ENCODE measurements around the gene GNG11.
"Not testable (repeated sequence)": the region's sequence is repeated elsewhere in the genome, so short reads cannot be mapped to it uniquely, and the experiment has no call there.

Gene GNG11

GRCh38 chr7:93913197-93913596 is 8.3 kb upstream of the GNG11 start:
- DNase-seq = no peak

DNA sequence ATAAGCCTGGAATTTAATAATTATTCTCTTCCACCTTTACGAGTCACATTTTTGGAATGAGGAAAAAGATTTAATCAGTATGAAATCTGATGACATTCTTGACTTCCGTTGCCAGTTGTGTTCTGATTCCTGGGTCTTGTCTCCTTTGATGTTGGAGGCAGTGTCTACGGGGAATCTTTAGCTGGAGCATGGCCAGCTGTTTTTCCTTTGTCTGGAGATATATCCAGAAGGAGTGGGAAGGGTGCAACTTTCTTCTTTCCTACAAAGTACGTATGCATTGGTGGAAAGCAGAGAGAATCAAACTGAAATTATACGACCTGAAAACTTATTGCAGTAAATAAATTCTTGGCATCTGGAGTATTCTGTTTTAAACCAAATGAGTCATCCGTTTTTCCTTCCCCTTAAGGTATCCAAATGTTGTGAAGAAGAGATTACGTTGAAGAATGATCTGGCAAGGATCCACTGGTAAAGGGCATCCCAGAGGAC is 6.9 kb upstream of the GNG11 start:
- DNase-seq = peak; percentile 73

- not testable (repeated sequence) for DNase-seq
Observed at GRCh38 chr7:93915206-93915842, 6.2 kb upstream of the GNG11 start.

DNA sequence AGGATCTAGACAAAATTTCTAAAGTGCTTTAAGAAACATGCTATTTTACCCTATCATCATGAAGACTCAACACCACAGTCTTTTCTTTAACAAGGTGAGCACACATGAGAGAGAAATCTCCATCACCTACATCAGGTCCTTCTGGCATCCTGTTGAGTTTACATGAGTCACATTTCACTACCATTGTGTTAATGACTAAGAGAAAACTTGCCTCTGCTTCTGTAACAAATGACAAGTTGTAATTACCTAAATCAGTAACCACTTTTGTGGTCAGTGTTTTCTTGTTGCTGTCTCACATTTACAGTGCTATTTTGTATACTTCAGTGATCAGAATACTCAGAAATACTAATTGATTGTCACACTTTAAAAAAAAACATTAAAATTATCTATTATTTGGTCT is 5.6 kb upstream of the GNG11 start:
- not testable (repeated sequence) for DNase-seq

DNA sequence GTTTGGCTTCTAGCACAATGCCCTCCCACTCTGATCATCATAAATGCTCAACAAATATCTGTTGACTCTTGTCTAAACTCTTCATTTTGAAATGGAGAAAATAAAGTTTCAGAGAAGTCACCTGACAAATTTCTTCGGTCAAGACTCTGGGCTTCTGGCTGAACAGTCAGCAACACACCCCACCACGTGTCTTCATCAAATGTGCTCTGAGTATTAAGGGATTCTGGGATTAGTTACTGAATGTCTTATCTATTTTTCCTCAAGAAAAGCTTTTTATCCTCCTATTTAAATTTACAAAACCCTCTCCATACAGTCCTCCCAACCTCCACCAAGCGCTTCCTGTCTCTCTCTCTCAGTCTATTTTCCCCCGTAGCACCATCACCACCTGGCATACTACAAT is 5.2 kb upstream of the GNG11 start:
- DNase-seq = not testable (repeated sequence)

GRCh38 chr7:93920496-93921182 is 896 bp upstream of the GNG11 start:
- DNase-seq = peak; percentile 32

DNA sequence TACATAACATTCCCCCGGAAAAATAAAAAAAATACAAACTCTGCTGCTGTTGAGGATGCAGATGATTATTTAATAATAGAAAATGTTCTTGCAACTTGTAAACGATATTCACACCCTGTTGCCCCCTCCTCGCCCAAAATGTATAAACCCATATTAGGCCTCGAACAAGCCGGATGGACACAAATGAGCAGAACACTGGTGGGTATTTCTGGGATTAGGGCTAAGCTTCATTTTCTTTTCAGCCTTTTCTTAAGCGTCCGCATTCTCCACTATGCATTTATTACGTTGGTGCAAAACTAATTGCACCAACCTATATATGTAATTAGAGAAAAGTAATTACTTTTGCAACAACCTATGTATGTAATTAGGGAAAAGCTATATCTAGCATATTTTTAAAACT is 349 bp upstream of the GNG11 start:
- no peak for DNase-seq

- no peak for DNase-seq
Observed at GRCh38 chr7:93923296-93923695, 1.8 kb downstream of the GNG11 start.

DNA sequence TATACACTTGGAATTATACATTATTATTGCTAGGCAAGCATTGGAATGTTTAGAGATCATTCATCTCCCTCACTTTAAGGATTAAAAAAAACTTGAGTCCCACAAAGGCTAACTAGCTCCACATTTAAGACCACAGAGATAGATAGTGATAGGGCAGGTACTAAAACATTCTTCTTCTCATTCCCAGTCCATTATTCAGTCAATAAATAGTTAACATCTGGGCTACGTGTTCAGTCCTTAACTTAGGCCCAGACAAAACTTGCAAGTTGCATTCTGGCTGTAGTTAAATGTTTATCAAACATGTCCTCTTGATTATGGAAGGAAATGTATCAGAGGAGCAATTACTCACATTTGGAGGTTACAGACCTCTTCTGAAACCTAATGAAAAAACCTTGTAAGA is 2.4 kb downstream of the GNG11 start:
- peak; percentile 20 for DNase-seq

DNA sequence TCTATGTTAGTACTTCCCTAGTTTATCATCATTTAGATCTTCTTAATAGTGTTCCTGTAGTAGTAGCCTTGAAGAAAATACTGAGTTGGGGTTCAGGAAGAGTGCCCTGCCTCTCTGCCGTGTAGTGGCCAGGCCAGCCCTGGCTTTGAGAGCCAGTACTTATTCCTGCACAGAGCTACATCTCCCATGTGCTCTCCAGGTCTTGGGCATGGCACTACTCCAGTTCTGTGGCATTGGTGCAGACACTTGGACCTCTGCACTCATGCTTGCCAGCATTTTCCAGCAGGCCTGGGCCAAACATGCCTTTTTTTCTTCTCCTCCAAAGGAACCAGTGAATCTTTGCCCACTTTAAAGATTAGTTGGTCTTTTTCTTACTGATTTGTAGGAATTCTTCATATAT is 5.3 kb downstream of the GNG11 start:
- no peak for DNase-seq

- no peak for DNase-seq
Observed at GRCh38 chr7:93927585-93927984, 6.0 kb downstream of the GNG11 start.

DNA sequence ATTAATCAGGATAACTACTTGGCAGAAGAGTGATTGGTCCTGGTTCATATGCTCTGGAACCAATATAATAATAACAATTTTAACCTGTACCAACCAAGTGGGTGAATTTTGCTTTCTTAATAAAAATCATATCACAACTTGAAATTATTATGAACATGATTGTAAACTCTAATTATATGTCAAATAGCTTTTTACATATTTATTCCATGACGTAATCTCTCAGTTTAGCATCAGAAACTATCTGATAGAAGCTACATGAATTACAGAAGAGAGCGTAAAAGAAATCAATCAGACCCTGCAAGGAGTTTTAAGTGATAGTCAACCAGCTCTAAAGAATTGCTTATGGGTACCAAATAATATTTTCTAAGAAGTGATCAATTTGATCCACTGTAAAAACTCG is 10.1 kb downstream of the GNG11 start:
- no peak for DNase-seq

DNA sequence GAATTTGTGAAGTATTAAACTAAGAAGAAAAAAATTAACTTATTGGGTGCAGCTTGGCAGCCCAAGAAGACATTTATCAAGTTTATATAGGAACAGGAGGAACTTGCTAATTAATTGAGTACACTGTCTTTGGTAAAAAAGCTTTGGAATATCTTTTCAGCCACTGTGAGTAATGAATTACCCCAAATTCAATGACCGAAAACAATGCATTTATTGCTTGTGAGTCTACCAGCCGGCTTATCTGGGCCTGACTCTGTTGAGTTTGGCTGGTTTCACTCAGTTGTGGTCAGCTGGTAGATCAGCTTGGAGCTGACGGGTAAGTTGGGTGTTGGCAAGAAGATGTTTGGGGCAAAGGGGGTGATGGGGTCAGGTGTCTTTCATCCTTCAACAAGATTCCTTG is 11.6 kb downstream of the GNG11 start:
- DNase-seq = no peak

GRCh38 chr7:93935102-93935501 is 13.6 kb downstream of the GNG11 start:
- DNase-seq = no peak

- DNase-seq = no peak
Observed at GRCh38 chr7:93937818-93938217, 16.3 kb downstream of the GNG11 start.

DNA sequence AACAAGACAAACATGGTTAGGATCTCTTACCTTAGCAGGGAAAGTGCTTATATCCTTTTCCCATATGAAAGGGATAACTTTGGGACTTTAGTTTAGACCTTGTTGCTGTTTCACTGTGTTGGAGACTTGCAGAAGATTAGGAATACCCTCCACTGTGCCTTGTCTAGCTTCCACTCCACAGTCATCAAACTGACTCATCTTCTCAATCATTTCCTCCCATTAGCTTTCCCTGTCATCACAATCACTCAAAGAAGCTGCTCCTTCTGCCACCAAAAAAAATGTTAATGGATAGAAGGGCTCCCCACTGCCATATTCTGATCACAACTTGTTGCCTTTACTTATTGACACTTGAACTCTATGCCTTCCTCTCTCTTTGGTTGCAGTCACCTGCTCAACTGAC is 16.8 kb downstream of the GNG11 start:
- DNase-seq = no peak

DNA sequence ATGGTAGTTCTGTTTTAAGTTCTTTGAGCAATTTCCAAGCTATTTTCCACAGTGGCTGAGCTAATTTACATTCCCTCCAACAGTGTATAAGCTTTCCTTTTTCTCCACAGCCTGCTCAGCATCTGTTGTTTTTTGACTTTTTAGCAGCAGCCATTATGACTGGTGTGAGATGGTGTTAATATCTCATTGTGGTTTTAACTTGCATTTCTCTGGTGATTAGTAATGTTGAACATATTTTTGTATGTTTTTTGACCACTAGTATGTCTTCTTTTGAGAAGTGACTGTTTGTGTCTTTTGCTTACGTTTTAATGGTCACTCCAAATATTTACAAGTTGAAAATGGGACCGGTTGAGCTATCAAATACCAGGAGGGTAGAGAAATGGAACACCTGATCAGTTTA is 20.4 kb downstream of the GNG11 start:
- DNase-seq = peak; percentile 72

GRCh38 chr7:93943816-93944540 is 22.4 kb downstream of the GNG11 start:
- DNase-seq = no peak

GRCh38 chr7:93944673-93945072 is 23.1 kb downstream of the GNG11 start:
- peak; percentile 27 for DNase-seq

DNA sequence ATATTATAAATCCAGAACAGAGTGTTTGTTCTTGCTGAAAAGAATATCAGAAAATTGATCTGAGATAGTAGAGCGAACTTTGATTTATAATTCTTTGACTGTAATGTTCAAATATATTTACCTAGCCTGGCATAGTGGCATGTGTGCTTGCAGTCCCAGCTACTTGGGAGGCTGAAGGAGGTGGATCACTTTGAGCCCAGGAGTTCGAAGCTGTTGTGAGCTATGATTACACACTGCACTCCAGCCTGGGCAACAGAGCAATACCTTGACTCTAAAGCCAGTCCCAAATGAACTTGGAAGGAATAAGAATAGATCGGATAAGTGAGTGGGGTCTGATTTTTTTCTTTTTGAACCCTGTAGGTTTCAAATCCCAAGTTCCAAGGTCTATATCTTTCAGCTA is 23.5 kb downstream of the GNG11 start:
- no peak for DNase-seq

DNA sequence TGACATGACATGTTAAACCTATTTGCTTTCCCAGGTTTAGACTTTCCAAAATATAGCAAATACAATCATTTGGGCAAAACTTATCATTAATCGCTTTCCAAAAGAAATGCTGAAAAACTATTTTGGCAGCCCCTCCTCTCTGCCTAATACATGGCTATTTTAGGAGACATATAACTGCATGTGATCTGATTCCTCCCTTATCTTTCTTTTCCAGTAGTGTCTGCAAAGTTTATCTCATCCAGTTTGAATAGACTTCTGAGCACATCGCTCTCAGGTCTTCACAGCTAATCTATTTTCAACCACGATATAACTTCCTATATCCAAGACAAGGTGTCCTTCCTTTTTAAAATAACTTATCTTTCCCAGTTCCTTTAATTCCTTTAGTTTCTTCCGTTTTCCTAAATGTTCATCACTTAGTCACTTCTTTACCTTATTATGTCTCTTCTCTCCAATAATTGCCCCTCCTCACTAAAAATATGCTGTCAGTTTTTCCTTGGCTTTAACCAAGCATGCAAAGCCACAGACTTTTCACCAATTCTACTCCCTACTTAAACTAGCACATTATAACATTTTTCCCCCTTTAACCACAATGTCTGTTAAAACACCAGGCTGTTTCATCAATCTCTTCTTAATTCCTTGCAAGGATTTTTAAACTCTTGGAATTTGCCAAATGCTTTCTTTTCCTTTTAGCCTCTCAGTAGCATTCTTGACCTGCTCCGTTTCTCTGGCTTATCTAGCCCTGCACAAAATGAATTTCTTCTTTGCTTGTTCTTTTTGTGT is 24.4 kb downstream of the GNG11 start:
- DNase-seq = no peak

GRCh38 chr7:93948106-93948505 is 26.6 kb downstream of the GNG11 start:
- DNase-seq = peak; percentile 71

- DNase-seq = no peak
Observed at GRCh38 chr7:93948873-93949272, 27.3 kb downstream of the GNG11 start.

Measured in HCEC 1CT (cell line).